ENCODE results near the gene TCF4.

The TCF4 gene

GRCh38 chr18:55500316-55501086, 87.5 kb downstream of the TCF4 start:
- Histone ChIP-seq H3F3A (ENCODE audit: control insufficient read depth, insufficient read depth) (no peaks in the 10 kb centered on the region), H3K27me3 (ENCODE audit: control insufficient read depth, low read length) (no peaks in the 10 kb centered on the region), H3K4me3 (ENCODE audit: low read length) (no peak overlapping the region), H3K9me2 (replicated peaks; ENCODE audit: control insufficient read depth, low read length) (no peaks in the 10 kb centered on the region), H3K4me2 (ENCODE audit: low read length) (no peak overlapping the region), H3K79me2 (ENCODE audit: control insufficient read depth, low read length) (peaks cover 95% of the 10 kb centered on the region), H3K4me1 (ENCODE audit: control insufficient read depth, low read length) (peaks cover 66% of the 10 kb centered on the region), H3K27ac (ENCODE audit: low read depth, low read length) (no peak overlapping the region), H4K20me1 (ENCODE audit: control insufficient read depth, insufficient read depth, low read depth, low read length) (no peaks in the 10 kb centered on the region), H3K36me3 (ENCODE audit: control insufficient read depth, low read length) (peaks cover 33% of the 10 kb centered on the region), H3K9me3 (ENCODE audit: control insufficient read depth, insufficient read depth, low read length) (no peaks in the 10 kb centered on the region)
- no peak for TF ChIP-seq EZH2phosphoT487 (IDR thresholded peaks at IDR 0.05; ENCODE audit: borderline replicate concordance, low read length)
- TF ChIP-seq, protein P1, sequence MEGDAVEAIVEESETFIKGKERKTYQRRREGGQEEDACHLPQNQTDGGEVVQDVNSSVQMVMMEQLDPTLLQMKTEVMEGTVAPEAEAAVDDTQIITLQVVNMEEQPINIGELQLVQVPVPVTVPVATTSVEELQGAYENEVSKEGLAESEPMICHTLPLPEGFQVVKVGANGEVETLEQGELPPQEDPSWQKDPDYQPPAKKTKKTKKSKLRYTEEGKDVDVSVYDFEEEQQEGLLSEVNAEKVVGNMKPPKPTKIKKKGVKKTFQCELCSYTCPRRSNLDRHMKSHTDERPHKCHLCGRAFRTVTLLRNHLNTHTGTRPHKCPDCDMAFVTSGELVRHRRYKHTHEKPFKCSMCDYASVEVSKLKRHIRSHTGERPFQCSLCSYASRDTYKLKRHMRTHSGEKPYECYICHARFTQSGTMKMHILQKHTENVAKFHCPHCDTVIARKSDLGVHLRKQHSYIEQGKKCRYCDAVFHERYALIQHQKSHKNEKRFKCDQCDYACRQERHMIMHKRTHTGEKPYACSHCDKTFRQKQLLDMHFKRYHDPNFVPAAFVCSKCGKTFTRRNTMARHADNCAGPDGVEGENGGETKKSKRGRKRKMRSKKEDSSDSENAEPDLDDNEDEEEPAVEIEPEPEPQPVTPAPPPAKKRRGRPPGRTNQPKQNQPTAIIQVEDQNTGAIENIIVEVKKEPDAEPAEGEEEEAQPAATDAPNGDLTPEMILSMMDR (IDR thresholded peaks at IDR 0.05; ENCODE audit: low read depth, low read length, poor library complexity, severe bottlenecking): no peak

DNA sequence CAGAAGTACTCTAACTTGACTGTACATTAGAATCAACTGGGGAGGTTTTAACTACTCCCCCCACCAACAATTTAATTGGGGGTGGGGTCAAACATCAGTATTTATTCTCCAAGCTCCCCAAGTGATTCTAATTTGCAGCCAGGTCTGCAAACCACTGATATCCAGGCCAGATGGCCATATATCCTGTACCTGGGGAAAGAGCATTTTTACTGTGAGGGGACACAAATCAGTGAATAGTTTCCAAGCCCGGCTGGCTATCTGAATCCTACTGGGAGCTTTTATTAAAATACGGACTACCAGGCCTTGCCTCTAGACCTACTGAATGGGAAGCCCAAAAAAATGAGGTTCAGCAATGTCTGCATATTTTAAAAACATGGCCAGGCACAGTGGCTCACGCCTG, 88.5 kb downstream of the TCF4 start:
- H3K79me2 ChIP-seq (ENCODE audit: control insufficient read depth, low read length): peaks cover 96% of the 10 kb centered on the region

DNA sequence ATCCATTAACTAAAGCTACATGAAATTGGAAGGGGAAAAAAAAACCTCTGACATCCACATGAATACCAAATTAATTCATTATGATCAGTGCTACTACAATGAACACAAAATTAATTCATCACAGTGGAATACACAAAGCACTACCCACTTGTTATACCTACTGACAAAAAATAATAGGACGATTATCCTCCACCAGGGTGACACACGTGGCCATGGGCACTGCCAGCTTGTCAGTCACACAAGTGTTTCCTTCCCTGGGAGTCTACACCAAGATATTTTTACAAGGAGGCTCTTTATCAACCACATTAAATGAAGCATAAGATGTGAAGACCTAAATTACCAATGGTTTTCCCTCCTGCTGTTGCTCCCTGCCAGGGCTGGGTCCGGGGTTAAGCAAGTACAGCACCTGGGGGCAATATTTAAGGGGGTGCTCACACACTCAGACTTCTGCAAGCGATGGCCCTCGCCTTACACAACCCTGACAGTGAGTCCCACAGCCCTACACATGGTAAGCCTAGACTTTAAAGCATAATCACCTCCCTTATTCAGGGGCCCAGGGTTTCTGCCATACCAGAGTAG, 90.1 kb downstream of the TCF4 start:
- H3K4me1 ChIP-seq (ENCODE audit: control insufficient read depth, low read length): peaks cover 64% of the 10 kb centered on the region
- H3K79me2 ChIP-seq (ENCODE audit: control insufficient read depth, low read length): peaks cover 93% of the 10 kb centered on the region
- H3K27me3 ChIP-seq (ENCODE audit: control insufficient read depth, low read length): no peaks in the 10 kb centered on the region
- H3F3A ChIP-seq (ENCODE audit: control insufficient read depth, insufficient read depth): no peaks in the 10 kb centered on the region
- H3K36me3 ChIP-seq (ENCODE audit: control insufficient read depth, low read length): peaks cover 16% of the 10 kb centered on the region
- H3K9me3 ChIP-seq (ENCODE audit: control insufficient read depth, insufficient read depth, low read length): no peaks in the 10 kb centered on the region
- no peaks in the 10 kb centered on the region for H4K20me1 ChIP-seq (ENCODE audit: control insufficient read depth, insufficient read depth, low read depth, low read length)
- H3K9me2 ChIP-seq (replicated peaks; ENCODE audit: control insufficient read depth, low read length): no peaks in the 10 kb centered on the region
- H3K4me2 ChIP-seq (ENCODE audit: low read length): no peak overlapping the region
- no peak overlapping the region for H3K27ac ChIP-seq (ENCODE audit: low read depth, low read length)
- TF ChIP-seq EZH2phosphoT487 (IDR thresholded peaks at IDR 0.05; ENCODE audit: borderline replicate concordance, low read length): no peak
- no peak overlapping the region for H3K4me3 ChIP-seq (ENCODE audit: low read length)

More for the DNA sequence above, 88.5 kb downstream of the TCF4 start:
- no peaks in the 10 kb centered on the region for H3F3A ChIP-seq (ENCODE audit: control insufficient read depth, insufficient read depth)
- peaks cover 68% of the 10 kb centered on the region for H3K4me1 ChIP-seq (ENCODE audit: control insufficient read depth, low read length)
- no peak overlapping the region for H3K4me3 ChIP-seq (ENCODE audit: low read length)
- no peaks in the 10 kb centered on the region for H3K9me2 ChIP-seq (replicated peaks; ENCODE audit: control insufficient read depth, low read length)
- H3K36me3 ChIP-seq (ENCODE audit: control insufficient read depth, low read length): peaks cover 27% of the 10 kb centered on the region
- H3K27me3 ChIP-seq (ENCODE audit: control insufficient read depth, low read length): no peaks in the 10 kb centered on the region
- H3K9me3 ChIP-seq (ENCODE audit: control insufficient read depth, insufficient read depth, low read length): no peaks in the 10 kb centered on the region
- TF ChIP-seq, protein P1 (IDR thresholded peaks at IDR 0.05; ENCODE audit: low read depth, low read length, poor library complexity, severe bottlenecking): no peak
- TF ChIP-seq EZH2phosphoT487 (IDR thresholded peaks at IDR 0.05; ENCODE audit: borderline replicate concordance, low read length): no peak
- H3K4me2 ChIP-seq (ENCODE audit: low read length): no peak overlapping the region
- no peaks in the 10 kb centered on the region for H4K20me1 ChIP-seq (ENCODE audit: control insufficient read depth, insufficient read depth, low read depth, low read length)
- H3K27ac ChIP-seq (ENCODE audit: low read depth, low read length): no peak overlapping the region

GRCh38 chr18:55494899-55495298, 93.1 kb downstream of the TCF4 start:
- no peaks in the 10 kb centered on the region for H3K27me3 ChIP-seq (ENCODE audit: control insufficient read depth, low read length)
- H3K9me2 ChIP-seq (replicated peaks; ENCODE audit: control insufficient read depth, low read length): no peaks in the 10 kb centered on the region
- H3K79me2 ChIP-seq (ENCODE audit: control insufficient read depth, low read length): peaks cover 90% of the 10 kb centered on the region
- no peaks in the 10 kb centered on the region for H4K20me1 ChIP-seq (ENCODE audit: control insufficient read depth, insufficient read depth, low read depth, low read length)
- no peak overlapping the region for H3K4me3 ChIP-seq (ENCODE audit: low read length)
- TF ChIP-seq, protein P1 (IDR thresholded peaks at IDR 0.05; ENCODE audit: low read depth, low read length, poor library complexity, severe bottlenecking): no peak
- no peak for TF ChIP-seq EZH2phosphoT487 (IDR thresholded peaks at IDR 0.05; ENCODE audit: borderline replicate concordance, low read length)
- no peak overlapping the region for H3K4me2 ChIP-seq (ENCODE audit: low read length)
- H3K27ac ChIP-seq (ENCODE audit: low read depth, low read length): no peak overlapping the region
- no peaks in the 10 kb centered on the region for H3K9me3 ChIP-seq (ENCODE audit: control insufficient read depth, insufficient read depth, low read length)
- H3F3A ChIP-seq (ENCODE audit: control insufficient read depth, insufficient read depth): no peaks in the 10 kb centered on the region; the same call in 1 of the 2 replicates
- peaks cover 66% of the 10 kb centered on the region for H3K4me1 ChIP-seq (ENCODE audit: control insufficient read depth, low read length)
- peaks cover 9% of the 10 kb centered on the region; the same call in 1 of the 2 replicates for H3K36me3 ChIP-seq (ENCODE audit: control insufficient read depth, low read length)

Data from DOHH2 (cell line).